Subcutaneous abdominal adipose tissue (tissue), 5 donors: ENCODE data around the gene RTN4.

ENCODE experiments used
- H3K27ac ChIP-seq: one replicate; pipeline ENCODE4 v1.7.0; 2013; ENCODE audit warnings: low read depth, mild to moderate bottlenecking, inconsistent platforms, low read length, moderate library complexity
- H3K27me3 ChIP-seq, 5 donors: one replicate each; pipeline ENCODE4 v1.7.0; 2013; ENCODE audit warnings: low read length in 5 of 5, inconsistent platforms in 1 of 5; ENCODE audit not compliant: control insufficient read depth in 5 of 5, insufficient read depth in 4 of 5
- H3K36me3 ChIP-seq, 5 donors: one replicate each; pipeline ENCODE4 v1.7.0; 2013; ENCODE audit warnings: low read length in 5 of 5; ENCODE audit not compliant: control insufficient read depth in 5 of 5, insufficient read depth in 5 of 5
- H3K4me1 ChIP-seq, 5 donors: one replicate each; pipeline ENCODE4 v1.7.0; 2013; ENCODE audit warnings: low read length in 5 of 5, mild to moderate bottlenecking in 3 of 5, moderate library complexity in 1 of 5; ENCODE audit not compliant: control insufficient read depth in 5 of 5, insufficient read depth in 5 of 5
- H3K4me3 ChIP-seq, 5 donors: one replicate each; pipeline ENCODE4 v1.7.0; 2013; ENCODE audit warnings: low read length in 5 of 5, low read depth in 1 of 5
- H3K9ac ChIP-seq, 5 donors: one replicate each; pipeline ENCODE4 v1.7.0; 2013; ENCODE audit warnings: low read length in 5 of 5, mild to moderate bottlenecking in 4 of 5, moderate library complexity in 3 of 5
- H3K9me3 ChIP-seq, 5 donors: one replicate each; pipeline ENCODE4 v1.7.0; 2013; ENCODE audit warnings: low read length in 5 of 5; ENCODE audit not compliant: control insufficient read depth in 5 of 5
- donor health status: healthy.
- donor health status: healthy.
- donor health status: healthy.
- donor health status: healthy.
- donor health status: healthy.

The RTN4 gene

DNA sequence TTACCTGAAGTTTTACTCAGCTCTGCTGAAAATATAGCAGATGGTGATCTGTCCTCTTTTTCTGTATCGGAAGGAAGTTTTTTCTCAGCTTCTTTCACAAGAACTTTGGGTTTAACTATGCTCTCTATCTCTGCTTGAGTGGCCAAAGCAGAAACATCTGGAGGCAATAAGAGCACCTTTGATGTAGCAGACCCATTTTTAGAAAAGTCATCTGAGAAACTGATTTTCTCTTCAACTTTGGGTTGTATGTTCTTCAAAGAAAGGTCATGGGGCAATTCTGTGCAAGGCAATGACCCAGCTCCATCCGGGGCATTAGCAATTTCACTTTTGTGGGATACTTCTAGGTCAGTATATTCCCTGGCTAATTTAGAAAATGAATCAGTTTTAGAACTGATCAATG, 25.2 kb downstream of the RTN4 start:
- H3K9me3 ChIP-seq, result no peaks in the 10 kb centered on the region
- H3K4me3 ChIP-seq, result no peak overlapping the region
- no peak overlapping the region for H3K9ac ChIP-seq
- H3K27ac ChIP-seq, result peak overlapping the region; percentile 60
- peaks cover 0 to 5% (median 0%) of the 10 kb centered on the region in 5 donors for H3K36me3 ChIP-seq
- no peaks in the 10 kb centered on the region for H3K27me3 ChIP-seq
- H3K4me1 ChIP-seq, result peaks cover 3 to 79% (median 59%) of the 10 kb centered on the region in 5 donors

- Histone ChIP-seq H3K4me3 (no peak overlapping the region), H3K4me1 (peaks cover 3 to 63% (median 51%) of the 10 kb centered on the region in 5 donors), H3K27ac (peak overlapping the region; percentile 6), H3K36me3 (peaks cover 0 to 20% (median 0%) of the 10 kb centered on the region in 5 donors), H3K9me3 (no peaks in the 10 kb centered on the region), H3K27me3 (no peaks in the 10 kb centered on the region), H3K9ac (no peak overlapping the region)
Measured at GRCh38 chr2:55022476-55022875, 27.8 kb downstream of the RTN4 start.

DNA sequence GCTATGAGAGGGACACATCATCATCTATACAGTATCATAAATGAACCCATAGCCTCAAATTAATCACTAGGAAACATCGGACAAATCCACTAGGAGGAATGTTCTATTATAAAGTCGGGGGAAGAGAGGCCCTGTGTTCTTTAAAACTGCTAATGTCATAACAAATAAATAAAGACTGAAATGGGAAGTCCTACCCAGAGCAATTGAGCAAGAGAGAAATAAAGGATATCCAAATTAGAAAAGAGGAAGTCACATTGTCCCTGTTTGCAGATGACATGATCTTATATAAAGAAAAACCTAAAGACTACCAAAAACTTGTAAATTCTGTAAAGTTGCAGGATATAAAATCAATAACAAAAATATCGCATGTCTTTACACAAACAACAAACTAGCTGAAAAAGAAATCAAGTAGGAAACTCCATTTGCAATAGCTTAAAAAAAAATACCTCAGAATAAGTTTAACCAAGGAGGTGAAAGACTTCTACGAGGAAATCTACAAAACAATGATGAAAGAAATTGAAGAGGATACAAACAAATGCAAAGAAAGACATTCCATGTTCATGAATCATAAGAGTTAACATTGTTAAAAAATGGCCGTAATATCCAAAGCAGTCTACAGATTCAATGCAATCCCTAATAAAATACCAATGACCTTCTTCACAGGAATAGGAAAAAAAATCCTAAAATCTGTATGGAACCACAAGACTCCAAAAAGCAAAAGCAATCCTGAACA, 30.6 kb downstream of the RTN4 start:
- H3K4me3 ChIP-seq, result no peak overlapping the region
- peaks cover 0 to 52% (median 28%) of the 10 kb centered on the region in 5 donors for H3K4me1 ChIP-seq
- H3K9me3 ChIP-seq, result no peaks in the 10 kb centered on the region
- H3K9ac ChIP-seq, result no peak overlapping the region
- peak overlapping the region; percentile 60 for H3K27ac ChIP-seq
- peaks cover 0 to 16% (median 0%) of the 10 kb centered on the region in 5 donors for H3K36me3 ChIP-seq
- no peaks in the 10 kb centered on the region for H3K27me3 ChIP-seq

DNA sequence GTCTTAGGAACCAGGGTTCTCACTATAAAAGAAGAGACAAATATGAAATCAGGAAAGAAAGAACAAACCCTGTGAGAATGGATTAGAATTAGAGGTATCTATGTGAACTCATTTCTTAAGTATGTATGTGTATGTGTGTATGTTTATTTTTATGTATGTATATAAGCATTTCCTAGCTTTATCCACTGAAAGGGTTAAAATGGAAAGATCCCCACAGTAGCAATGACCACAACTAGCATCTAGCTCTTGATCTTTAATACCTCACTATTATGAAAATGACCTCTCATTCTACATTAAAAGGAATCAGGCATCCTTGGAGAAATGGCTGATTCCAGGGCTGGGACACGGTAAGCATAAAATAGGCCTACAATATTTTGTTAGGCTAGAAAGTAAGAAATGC, 31.6 kb downstream of the RTN4 start:
- peak overlapping the region; percentile 60 for H3K27ac ChIP-seq

DNA sequence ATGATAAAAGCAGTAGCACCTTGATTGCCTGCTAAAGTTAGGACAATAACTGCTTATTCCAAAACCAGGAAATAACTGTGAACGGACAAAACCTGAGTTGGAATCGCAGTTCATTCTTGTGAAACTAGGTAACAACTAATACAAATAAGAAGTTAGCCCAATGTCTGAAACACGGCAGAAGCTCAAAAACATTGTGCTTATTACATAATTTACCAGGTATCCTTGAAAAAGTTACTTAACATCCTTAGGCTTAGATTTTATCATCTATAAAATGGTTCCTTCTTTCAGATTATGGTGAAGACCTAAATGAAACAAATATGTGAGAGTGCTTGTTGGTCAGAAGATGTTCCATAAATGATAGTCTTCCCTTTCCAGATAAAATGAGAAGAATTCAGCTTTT, 32.4 kb downstream of the RTN4 start:
- Histone ChIP-seq H3K4me3 (no peak overlapping the region), H3K4me1 (peaks cover 0 to 57% (median 31%) of the 10 kb centered on the region in 5 donors), H3K27ac (peak overlapping the region; percentile 21), H3K9ac (no peak overlapping the region), H3K27me3 (no peaks in the 10 kb centered on the region), H3K9me3 (no peaks in the 10 kb centered on the region), H3K36me3 (peaks cover 0 to 16% (median 0%) of the 10 kb centered on the region in 5 donors)

More for the DNA sequence above, 31.6 kb downstream of the RTN4 start:
- Histone ChIP-seq H3K4me3 (no peak overlapping the region), H3K36me3 (peaks cover 0 to 16% (median 0%) of the 10 kb centered on the region in 5 donors), H3K9me3 (no peaks in the 10 kb centered on the region), H3K27me3 (no peaks in the 10 kb centered on the region), H3K9ac (no peak overlapping the region), H3K4me1 (peaks cover 0 to 53% (median 29%) of the 10 kb centered on the region in 5 donors)

GRCh38 chr2:55017428-55017827, 32.8 kb downstream of the RTN4 start:
- Histone ChIP-seq H3K27ac (peak overlapping the region; percentile 21), H3K9me3 (no peaks in the 10 kb centered on the region), H3K27me3 (no peaks in the 10 kb centered on the region), H3K9ac (no peak overlapping the region), H3K4me1 (peaks cover 0 to 58% (median 32%) of the 10 kb centered on the region in 5 donors), H3K4me3 (no peak overlapping the region), H3K36me3 (peaks cover 0 to 16% (median 0%) of the 10 kb centered on the region in 5 donors)

GRCh38 chr2:55014962-55015939, 35.0 kb downstream of the RTN4 start:
- Histone ChIP-seq H3K27ac (peak overlapping the region; percentile 32), H3K36me3 (peaks cover 0 to 16% (median 0%) of the 10 kb centered on the region in 5 donors), H3K9ac (no peak overlapping the region), H3K9me3 (no peaks in the 10 kb centered on the region), H3K4me1 (peaks cover 0 to 70% (median 49%) of the 10 kb centered on the region in 5 donors), H3K4me3 (no peak overlapping the region), H3K27me3 (no peaks in the 10 kb centered on the region)

DNA sequence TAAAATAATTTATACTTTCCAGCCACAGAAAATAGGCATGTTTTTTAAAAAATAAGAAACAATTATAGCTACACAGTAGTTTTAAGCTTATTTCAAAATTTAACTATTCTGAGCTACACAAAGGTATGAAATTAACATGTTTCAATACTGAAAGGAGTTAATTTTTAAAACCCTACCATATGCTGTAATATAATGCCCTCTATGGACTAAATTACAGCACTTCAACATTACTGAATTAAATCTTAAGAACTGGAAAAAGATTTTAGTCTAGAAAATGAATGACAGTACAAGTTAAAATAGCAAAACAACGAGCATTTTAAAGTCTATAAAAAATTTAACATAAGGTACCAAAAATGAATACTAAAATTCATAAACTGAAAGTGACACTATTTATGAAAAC, 36.3 kb downstream of the RTN4 start:
- Histone ChIP-seq H3K36me3 (peaks cover 0 to 11% (median 0%) of the 10 kb centered on the region in 5 donors), H3K9me3 (no peaks in the 10 kb centered on the region), H3K4me1 (peaks cover 4 to 78% (median 62%) of the 10 kb centered on the region in 5 donors), H3K27me3 (no peaks in the 10 kb centered on the region), H3K9ac (peak overlapping the region in 2 of 5 donors; percentile 56 to 72), H3K4me3 (no peak overlapping the region), H3K27ac (peak overlapping the region; percentile 8)

DNA sequence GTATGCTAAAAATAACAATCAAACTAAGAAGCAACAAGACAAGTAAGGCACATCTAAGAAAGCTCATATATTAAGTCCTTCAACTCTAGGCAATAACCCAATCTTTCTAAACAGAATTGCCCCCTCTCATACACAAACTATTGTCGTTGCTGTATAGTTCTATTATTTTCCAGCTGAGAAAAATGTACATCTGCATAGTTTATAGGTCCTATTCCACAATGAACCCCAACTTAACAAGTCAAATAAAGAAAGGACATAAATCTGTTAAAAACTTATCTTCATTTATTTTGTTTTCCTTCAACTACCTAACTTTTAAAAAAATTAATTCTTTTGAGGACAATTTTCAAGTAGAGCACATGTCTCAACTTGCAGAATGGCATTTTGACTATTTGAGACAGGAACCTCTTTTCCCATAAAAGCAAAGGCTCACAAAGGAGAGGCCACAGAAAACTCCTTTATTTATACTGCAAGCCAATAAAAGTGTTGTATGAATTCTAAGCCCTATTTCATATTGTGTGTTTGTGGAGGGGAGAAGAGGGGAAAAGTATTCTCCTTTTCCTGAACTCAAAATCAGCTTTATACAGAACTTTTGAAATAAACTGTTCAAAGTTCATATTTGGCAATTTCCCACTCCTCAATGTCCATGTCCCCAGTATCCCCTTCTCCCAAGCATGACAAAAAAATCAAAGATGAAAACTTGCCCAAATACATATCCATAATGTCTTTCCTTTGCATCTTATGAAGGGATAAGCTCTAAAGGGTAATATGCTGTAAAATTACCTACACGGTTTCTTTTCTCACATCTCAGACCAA, 37.4 kb downstream of the RTN4 start:
- H3K4me1 ChIP-seq, result peaks cover 4 to 83% (median 70%) of the 10 kb centered on the region in 5 donors
- H3K9ac ChIP-seq, result peak overlapping the region in 3 of 5 donors; percentile 19 to 72 (median 56)

More for the DNA sequence above, 37.4 kb downstream of the RTN4 start:
- Histone ChIP-seq H3K36me3 (peaks cover 0 to 5% (median 0%) of the 10 kb centered on the region in 5 donors), H3K4me3 (no peak overlapping the region), H3K27me3 (no peaks in the 10 kb centered on the region), H3K9me3 (no peaks in the 10 kb centered on the region), H3K27ac (peak overlapping the region; percentile 79)
